Kidney (tissue), 14 donors: ENCODE data around the gene LACTB. TPM values are rescaled to one million over a fixed set of nuclear protein-coding genes. Genes with fewer than 3 reads are reported as not detected.

Experiments
- DNase-seq, 5 donors: peaks; one replicate each; pipeline ENCODE4 v3.0.0-alpha.2; 2013 to 2020
- FAIRE-seq: peaks from 2 replicates; lab custom pipeline; 2012; peaks lifted over from hg19 to GRCh38; lab: Jason Lieb, UNC
- H3K27ac ChIP-seq, 2 donors: one replicate each; pipeline ENCODE4 v1.7.0; 2013; ENCODE audit warnings: low read depth in 2 of 2, low read length in 2 of 2, inconsistent platforms in 1 of 2
- H3K27me3 ChIP-seq: one replicate; pipeline ENCODE4 v1.7.1; 2013; ENCODE audit warnings: low read length, inconsistent platforms; ENCODE audit not compliant: control insufficient read depth, insufficient read depth
- H3K36me3 ChIP-seq, 3 donors: one replicate each; pipeline versions ENCODE4 v1.7.0 to v1.7.1; 2013; ENCODE audit warnings: low read length in 3 of 3, control low read depth in 1 of 3, inconsistent platforms in 1 of 3; ENCODE audit not compliant: insufficient read depth in 3 of 3, control insufficient read depth in 2 of 3
- H3K4me1 ChIP-seq, 3 donors: one replicate each; pipeline versions ENCODE4 v1.7.0 to v1.7.1; 2013; ENCODE audit warnings: low read length in 3 of 3, inconsistent platforms in 1 of 3, low read depth in 1 of 3; ENCODE audit not compliant: control insufficient read depth in 2 of 3, insufficient read depth in 2 of 3
- H3K4me3 ChIP-seq, 3 donors: one replicate each; pipeline versions ENCODE4 v1.7.0 to v1.8.1; 2013; ENCODE audit warnings: low read length in 3 of 3, control low read depth in 1 of 3, inconsistent platforms in 1 of 3
- H3K9ac ChIP-seq, 3 donors: one replicate each; pipeline versions ENCODE4 v1.7.0 to v1.7.1; 2013; ENCODE audit warnings: low read length in 3 of 3, control low read depth in 1 of 3, inconsistent platforms in 1 of 3
- H3K9me3 ChIP-seq, 3 donors: one replicate each; pipeline versions ENCODE4 v1.7.0 to v1.7.1; 2013; ENCODE audit warnings: low read length in 3 of 3, control low read depth in 1 of 3, inconsistent platforms in 1 of 3; ENCODE audit not compliant: control insufficient read depth in 2 of 3, insufficient read depth in 1 of 3
- intact Hi-C: fragments of 100-400 bp; cut with DNase I; formaldehyde crosslinking; loops from one replicate; pipeline ENCODE4 v1.11.1; 2022
- polyA plus RNA-seq: library from polyadenylated mRNA; stranded (reverse); fragments of 350-450 nt; fragmentation: Illumina TruSeq; extraction: RNeasy Lipid Tissue Mini Kit (QIAGEN cat#74804); gene quantifications from one replicate; pipeline ENCODE4 v1.2.3, GENCODE V29; 2014; ENCODE audit warnings: low read depth, low replicate concordance; ENCODE audit not compliant: insufficient read depth
- total RNA-seq: library from RNA; stranded (reverse); fragmentation: NEBNext Ultra II Directional; extraction: Animal tissue kit (Norgen Biotek cat#: 25700); gene quantifications from one replicate; pipeline ENCODE4 v1.2.1, GENCODE V29; 2021
- TF ChIP-seq, protein P1 (sequence below): IDR thresholded peaks from 3 replicates; pipeline ENCODE4 v1.5.1; 2012; ENCODE audit warnings: mild to moderate bottlenecking, moderate library complexity, borderline replicate concordance; ENCODE audit not compliant: insufficient read depth; ENCODE audit errors: extremely low read depth
- donor health status: control.
- donor health status: control.
- donor health status: control.
- donor health status: control.
- donor health status: control.
- donor health status: DM: yes; HTN: yes; CAD: no.
- donor health status: Normal renal cell carcinoma (clear cell type).

The LACTB gene
- total and polyA plus RNA-seq, 2 donors from 2014 or later, result 16.8 to 17.6 TPM

GRCh38 chr15:63146684-63147083, 25.0 kb downstream of the LACTB start:
- Histone ChIP-seq H3K27me3 (no peaks in the 10 kb centered on the region), H3K4me3 (no peak overlapping the region), H3K9me3 (no peaks in the 10 kb centered on the region), H3K27ac (no peak overlapping the region), H3K4me1 (no peaks in the 10 kb centered on the region), H3K9ac (no peak overlapping the region), H3K36me3 (peaks cover 2 to 14% (median 4%) of the 10 kb centered on the region in 3 donors)
- TF ChIP-seq, protein P1, sequence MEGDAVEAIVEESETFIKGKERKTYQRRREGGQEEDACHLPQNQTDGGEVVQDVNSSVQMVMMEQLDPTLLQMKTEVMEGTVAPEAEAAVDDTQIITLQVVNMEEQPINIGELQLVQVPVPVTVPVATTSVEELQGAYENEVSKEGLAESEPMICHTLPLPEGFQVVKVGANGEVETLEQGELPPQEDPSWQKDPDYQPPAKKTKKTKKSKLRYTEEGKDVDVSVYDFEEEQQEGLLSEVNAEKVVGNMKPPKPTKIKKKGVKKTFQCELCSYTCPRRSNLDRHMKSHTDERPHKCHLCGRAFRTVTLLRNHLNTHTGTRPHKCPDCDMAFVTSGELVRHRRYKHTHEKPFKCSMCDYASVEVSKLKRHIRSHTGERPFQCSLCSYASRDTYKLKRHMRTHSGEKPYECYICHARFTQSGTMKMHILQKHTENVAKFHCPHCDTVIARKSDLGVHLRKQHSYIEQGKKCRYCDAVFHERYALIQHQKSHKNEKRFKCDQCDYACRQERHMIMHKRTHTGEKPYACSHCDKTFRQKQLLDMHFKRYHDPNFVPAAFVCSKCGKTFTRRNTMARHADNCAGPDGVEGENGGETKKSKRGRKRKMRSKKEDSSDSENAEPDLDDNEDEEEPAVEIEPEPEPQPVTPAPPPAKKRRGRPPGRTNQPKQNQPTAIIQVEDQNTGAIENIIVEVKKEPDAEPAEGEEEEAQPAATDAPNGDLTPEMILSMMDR, result no peak
- intact Hi-C loops, result no loop called here
- no peak for FAIRE-seq
- DNase-seq, result peak in 1 of 5 donors; percentile 7

- no peak overlapping the region for H3K4me3 ChIP-seq
- FAIRE-seq (no peak), DNase-seq (no peak)
- no peak overlapping the region for H3K27ac ChIP-seq
- H3K36me3 ChIP-seq, result peaks cover 2 to 18% (median 4%) of the 10 kb centered on the region in 3 donors
- no peak overlapping the region for H3K9ac ChIP-seq
- H3K4me1 ChIP-seq, result peaks cover 0 to 3% (median 2%) of the 10 kb centered on the region in 3 donors
- TF ChIP-seq, protein P1, result no peak
- no peaks in the 10 kb centered on the region for H3K9me3 ChIP-seq
- intact Hi-C loops, result no loop called here
- H3K27me3 ChIP-seq, result no peaks in the 10 kb centered on the region
Observed at GRCh38 chr15:63151665-63152064, 30.0 kb downstream of the LACTB start.

GRCh38 chr15:63155486-63155885, 33.8 kb downstream of the LACTB start:
- peak overlapping the region in 1 of 3 donors; percentile 10 for H3K9ac ChIP-seq
- intact Hi-C loops, result no loop called here
- no peak overlapping the region for H3K27ac ChIP-seq
- DNase-seq (no peak), FAIRE-seq (no peak)
- H3K27me3 ChIP-seq, result no peaks in the 10 kb centered on the region
- H3K9me3 ChIP-seq, result no peaks in the 10 kb centered on the region
- H3K4me3 ChIP-seq, result peak overlapping the region in 1 of 3 donors; percentile 30
- peaks cover 0 to 3% (median 2%) of the 10 kb centered on the region in 3 donors for H3K4me1 ChIP-seq
- TF ChIP-seq, protein P1, result no peak
- H3K36me3 ChIP-seq, result peaks cover 2 to 12% (median 4%) of the 10 kb centered on the region in 3 donors
